Upper lobe of left lung (tissue), 6 donors: ENCODE measurements around the gene KLC1. TPM values are rescaled to one million over a fixed set of nuclear protein-coding genes. Genes with fewer than 3 reads are reported as not detected.
A peak's percentile ranks its signal among the peaks of the same experiment; 100 is the strongest.
"Not testable (repeated sequence)": the region's sequence is repeated elsewhere in the genome, so short reads cannot be mapped to it uniquely, and the experiment has no call there.

ENCODE experiments used
- ATAC-seq, 2 donors: fragments of 200-7000 bp; cut with Tn5 transposase; one replicate each; pipeline ENCODE4 v1.9.1; 2022; ENCODE audit warnings: mild to moderate bottlenecking in 2 of 2, moderate library complexity in 2 of 2; ENCODE audit not compliant: low FRiP score in 2 of 2
- DNase-seq, 2 donors: peaks; one replicate each; pipeline ENCODE4 v3.0.0-alpha.2; 2019 to 2020
- H3K27ac ChIP-seq, 4 donors: fragments of 200-600 bp; sonication (generic); one replicate each; pipeline ENCODE4 v1.5.1; 2016 to 2019
- H3K27me3 ChIP-seq, 4 donors: fragments of 200-600 bp; sonication (generic); one replicate each; pipeline ENCODE4 v1.5.1; 2017 to 2019
- H3K36me3 ChIP-seq, 4 donors: fragments of 200-600 bp; sonication (generic); one replicate each; pipeline ENCODE4 v1.5.1; 2016 to 2019
- H3K4me1 ChIP-seq, 4 donors: fragments of 200-600 bp; sonication (generic); one replicate each; pipeline ENCODE4 v1.5.1; 2018 to 2019
- H3K4me3 ChIP-seq, 4 donors: fragments of 200-600 bp; sonication (generic); one replicate each; pipeline ENCODE4 v1.5.1; 2017 to 2019; ENCODE audit warnings: mild to moderate bottlenecking in 2 of 4, moderate library complexity in 1 of 4
- H3K9me3 ChIP-seq, 4 donors: fragments of 200-600 bp; sonication (generic); one replicate each; pipeline ENCODE4 v1.5.1; 2018 to 2019
- CTCF ChIP-seq, 6 experiments: fragments of 450-650 bp in 4 of 6; fragments of 200-600 bp in 2 of 6; sonication (generic) in 2 of 6; IDR thresholded peaks; one replicate each; pipeline ENCODE4 v1.5.1; 2016 to 2019; ENCODE audit warnings: antibody characterized with exemption in 6 of 6
- EP300 ChIP-seq, 4 donors: sonication (generic); formaldehyde crosslinking; IDR thresholded peaks; one replicate each; pipeline ENCODE4 v1.5.1; 2017; ENCODE audit warnings: antibody characterized with exemption in 4 of 4, control low read depth in 2 of 4
- POLR2A ChIP-seq, 4 donors: fragments of 450-650 bp; IDR thresholded peaks; one replicate each; pipeline ENCODE4 v1.5.1; 2016 to 2017; ENCODE audit warnings: antibody characterized with exemption in 4 of 4, mild to moderate bottlenecking in 2 of 4
- POLR2AphosphoS5 ChIP-seq, 2 donors: sonication (generic); formaldehyde crosslinking; IDR thresholded peaks; one replicate each; pipeline ENCODE4 v1.5.1; 2017; ENCODE audit warnings: antibody characterized with exemption in 2 of 2
- WGBS, 2 donors: methylation state at CpG; one replicate each; pipeline ENCODE4 v1.1.5; 2017 to 2018; 5-methylcytosine and 5-hydroxymethylcytosine counted together
- total RNA-seq, 6 donors: library from RNA; depleted of rRNA in 4 of 6; stranded (reverse); fragments of >200 nt in 4 of 6; gene quantifications; one replicate each; pipeline versions ENCODE4 v1.1.0 to v1.2.1, GENCODE V29; 2016 to 2021
- donor health status: DM: no; HTN: no; CAD: no; lungs with moderate emphysema.
- donor health status: DM: no; HTN: yes; CAD: no; lungs with severe emphysema.

The KLC1 gene
- total RNA-seq, 6 donors from 2014 or later, result 175 to 614 (median 267) TPM

GRCh38 chr14:103649001-103649400 is 20.0 kb downstream of the KLC1 start:
- ATAC-seq (no peak), DNase-seq (no peak)
- H3K4me1 ChIP-seq, result peaks cover 25 to 40% (median 28%) of the 10 kb centered on the region in 4 donors
- H3K9me3 ChIP-seq, result no peaks in the 10 kb centered on the region
- H3K27me3 ChIP-seq, result no peaks in the 10 kb centered on the region
- H3K27ac ChIP-seq, result no peak overlapping the region
- H3K36me3 ChIP-seq, result peaks cover 0 to 9% (median 0%) of the 10 kb centered on the region in 4 donors
- WGBS, 2 donors, result 96 to 98% methylated on average over 3 of the region's 3 CpGs
- no peak overlapping the region for H3K4me3 ChIP-seq
- TF ChIP-seq EP300 (IDR thresholded peaks at IDR 0.05) (no peak), POLR2A (IDR thresholded peaks at IDR 0.05) (no peak)

- TF ChIP-seq POLR2A (IDR thresholded peaks at IDR 0.05) (no peak), POLR2AphosphoS5 (IDR thresholded peaks at IDR 0.05) (no peak), EP300 (IDR thresholded peaks at IDR 0.05) (no peak), CTCF (IDR thresholded peaks at IDR 0.05) (no peak)
- H3K4me1 ChIP-seq, result peaks cover 34 to 49% (median 36%) of the 10 kb centered on the region in 4 donors
- H3K36me3 ChIP-seq, result peaks cover 5 to 19% (median 8%) of the 10 kb centered on the region in 4 donors
- H3K9me3 ChIP-seq, result no peaks in the 10 kb centered on the region
- H3K27me3 ChIP-seq, result no peaks in the 10 kb centered on the region
- H3K27ac ChIP-seq, result no peak overlapping the region
- no peak for DNase-seq
- 77 to 96% methylated on average over 4 of the region's 4 CpGs for WGBS, 2 donors
- no peak for ATAC-seq
- H3K4me3 ChIP-seq, result no peak overlapping the region
Measured at GRCh38 chr14:103650213-103650612, 21.2 kb downstream of the KLC1 start.

GRCh38 chr14:103651585-103651984 is 22.6 kb downstream of the KLC1 start:
- ATAC-seq (no peak), DNase-seq (no peak)
- H3K4me3 ChIP-seq, result no peak overlapping the region
- H3K4me1 ChIP-seq, result peaks cover 31 to 57% (median 45%) of the 10 kb centered on the region in 4 donors
- no peaks in the 10 kb centered on the region for H3K27me3 ChIP-seq
- no peaks in the 10 kb centered on the region for H3K9me3 ChIP-seq
- no peak overlapping the region for H3K27ac ChIP-seq
- TF ChIP-seq EP300 (IDR thresholded peaks at IDR 0.05) (no peak), POLR2AphosphoS5 (IDR thresholded peaks at IDR 0.05) (no peak), CTCF (IDR thresholded peaks at IDR 0.05) (no peak), POLR2A (IDR thresholded peaks at IDR 0.05) (no peak)
- WGBS, 2 donors, result 69 to 84% methylated on average over 7 of the region's 7 CpGs
- H3K36me3 ChIP-seq, result peaks cover 16 to 31% (median 19%) of the 10 kb centered on the region in 4 donors

GRCh38 chr14:103652806-103653205 is 23.8 kb downstream of the KLC1 start:
- TF ChIP-seq POLR2A (IDR thresholded peaks at IDR 0.05), result no peak
- TF ChIP-seq POLR2AphosphoS5 (IDR thresholded peaks at IDR 0.05), result no peak
- no peak for TF ChIP-seq EP300 (IDR thresholded peaks at IDR 0.05)
- no peak for TF ChIP-seq CTCF (IDR thresholded peaks at IDR 0.05)
- peak overlapping the region in 2 of 4 donors; percentile 28 to 44 for H3K27ac ChIP-seq

GRCh38 chr14:103653336-103653735 is 24.3 kb downstream of the KLC1 start:
- H3K9me3 ChIP-seq, result not testable (repeated sequence)

More at GRCh38 chr14:103652806-103653205, 23.8 kb downstream of the KLC1 start:
- H3K4me1 ChIP-seq, result peaks cover 30 to 68% (median 50%) of the 10 kb centered on the region in 4 donors
- no peaks in the 10 kb centered on the region for H3K27me3 ChIP-seq
- DNase-seq (no peak), ATAC-seq (no peak)
- H3K9me3 ChIP-seq, result no peaks in the 10 kb centered on the region
- H3K36me3 ChIP-seq, result peaks cover 16 to 44% (median 31%) of the 10 kb centered on the region in 4 donors
- no peak overlapping the region for H3K4me3 ChIP-seq
- 77 to 78% methylated on average over 3 of the region's 3 CpGs for WGBS, 2 donors

GRCh38 chr14:103653805-103654204 is 24.8 kb downstream of the KLC1 start:
- Histone ChIP-seq H3K4me3 (no peak overlapping the region), H3K27ac (peak overlapping the region in 2 of 4 donors; percentile 28 to 44), H3K27me3 (no peaks in the 10 kb centered on the region), H3K4me1 (peaks cover 30 to 68% (median 50%) of the 10 kb centered on the region in 4 donors), H3K36me3 (peaks cover 18 to 44% (median 39%) of the 10 kb centered on the region in 4 donors), H3K9me3 (no peaks in the 10 kb centered on the region)
- DNase-seq (no peak), ATAC-seq (no peak)
- TF ChIP-seq CTCF (IDR thresholded peaks at IDR 0.05) (no peak), EP300 (IDR thresholded peaks at IDR 0.05) (no peak), POLR2A (IDR thresholded peaks at IDR 0.05) (no peak), POLR2AphosphoS5 (IDR thresholded peaks at IDR 0.05) (no peak)
- 69 to 78% methylated on average over 4 of the region's 4 CpGs for WGBS, 2 donors

More at GRCh38 chr14:103653336-103653735, 24.3 kb downstream of the KLC1 start:
- H3K27ac ChIP-seq, result peak overlapping the region in 2 of 4 donors; percentile 28 to 44
- not testable (repeated sequence) for ATAC-seq, DNase-seq, H3K4me3 ChIP-seq, H3K27me3 ChIP-seq
- WGBS, 2 donors, result 58 to 64% methylated on average over 10 of the region's 10 CpGs
- peaks cover 16 to 47% (median 35%) of the 10 kb centered on the region in 4 donors for H3K36me3 ChIP-seq
- H3K4me1 ChIP-seq, result peaks cover 30 to 68% (median 50%) of the 10 kb centered on the region in 4 donors
